Neural progenitor cell (in vitro differentiated cells): ENCODE data around the gene MINDY4.

Source experiments
- CTCF ChIP-seq: fragments of 200-600 bp; sonication (generic); IDR thresholded peaks from 2 replicates; pipeline ENCODE4 v1.5.1; 2017; ENCODE audit warnings: antibody characterized with exemption, mild to moderate bottlenecking
- EZH2 ChIP-seq: fragments of 200-600 bp; sonication (generic); IDR thresholded peaks from 2 replicates; pipeline ENCODE4 v1.6.1; 2017; ENCODE audit warnings: antibody characterized with exemption, mild to moderate bottlenecking, moderate library complexity

DNA sequence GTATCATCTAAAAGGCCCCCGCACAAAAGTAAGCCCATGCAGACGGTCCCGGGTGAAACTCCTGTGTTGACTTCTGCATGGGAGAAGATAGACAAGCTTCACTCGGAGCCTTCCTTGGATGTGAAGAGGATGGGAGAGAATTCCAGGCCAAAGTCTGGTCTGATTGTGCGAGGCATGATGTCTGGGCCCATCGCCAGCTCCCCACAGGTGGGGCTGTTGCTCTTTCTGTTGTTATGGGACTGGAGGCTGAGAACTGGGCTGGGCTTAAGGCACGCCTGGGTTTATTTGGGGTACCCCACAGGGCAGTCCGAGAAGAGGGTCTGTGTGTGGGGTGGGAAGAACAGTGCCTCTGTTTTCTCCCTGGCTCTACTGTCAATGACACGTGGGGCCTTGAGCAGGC, 14.6 kb downstream of the MINDY4 start:
- TF ChIP-seq CTCF (no peak), EZH2 (no peak)
